Ovary (tissue), 9 donors: Measurements from ENCODE around the gene PIGL. TPM values are rescaled to one million over a fixed set of nuclear protein-coding genes. Genes with fewer than 3 reads are reported as not detected.

ENCODE experiments used
- DNase-seq, 5 donors: peaks; one replicate each; pipeline ENCODE4 v3.0.0-alpha.2; 2019 to 2020
- H3K27ac ChIP-seq, 2 donors: fragments of 200-600 bp; one replicate each; pipeline versions ENCODE4 v1.5.1 to v1.8.0; 2019 to 2022
- H3K27me3 ChIP-seq: fragments of 200-600 bp; one replicate; pipeline ENCODE4 v1.8.0; 2022
- H3K36me3 ChIP-seq: fragments of 200-600 bp; sonication (generic); one replicate; pipeline ENCODE4 v1.5.1; 2019
- H3K4me1 ChIP-seq: one replicate; pipeline ENCODE4 v1.8.1; 2013; ENCODE audit warnings: mild to moderate bottlenecking, moderate library complexity; ENCODE audit not compliant: insufficient read depth
- H3K4me3 ChIP-seq: fragments of 200-600 bp; sonication (generic); one replicate; pipeline ENCODE4 v1.5.1; 2017
- H3K9me3 ChIP-seq, 2 donors: fragments of 200-600 bp in 1 of 2; sonication (generic) in 1 of 2; one replicate each; pipeline versions ENCODE4 v1.5.1 to v1.8.1; 2013 to 2019; ENCODE audit warnings: mild to moderate bottlenecking in 1 of 2, moderate library complexity in 1 of 2
- EP300 ChIP-seq: sonication (generic); formaldehyde crosslinking; IDR thresholded peaks from one replicate; pipeline ENCODE4 v1.6.1; 2017; ENCODE audit warnings: antibody characterized with exemption
- POLR2A ChIP-seq: fragments of 450-650 bp; IDR thresholded peaks from one replicate; pipeline ENCODE4 v1.6.1; 2017; ENCODE audit warnings: antibody characterized with exemption, mild to moderate bottlenecking, moderate library complexity
- WGBS, 3 donors: extraction: QIAGEN DNeasy Blood & Tissue Kit in 1 of 3; methylation state at CpG; one replicate each; pipeline versions ENCODE4 v1.1.5 to v1.1.7; 2013 to 2017; 5-methylcytosine and 5-hydroxymethylcytosine counted together
- intact Hi-C, 4 donors: fragments of 100-400 bp; cut with DNase I; formaldehyde crosslinking; loops; one replicate each; pipeline versions ENCODE4 v1.11.0 to v1.15.1; 2022 to 2023
- polyA plus RNA-seq, 2 donors: library from polyadenylated mRNA; stranded (reverse); fragments of 200-250 nt in 1 of 2; fragments of 350-450 nt in 1 of 2; fragmentation: Illumina TruSeq in 1 of 2; extraction: RNeasy Lipid Tissue Mini Kit (QIAGEN cat#74804) in 1 of 2; gene quantifications; one replicate each; pipeline ENCODE4 v1.2.3, GENCODE V29; 2013 to 2014
- total RNA-seq, 7 donors: library from RNA; depleted of rRNA in 2 of 7; stranded (reverse); fragments of >200 nt in 2 of 7; fragmentation: NEBNext Ultra II Directional in 3 of 7; extraction: Animal tissue kit (Norgen Biotek cat#: 25700) in 3 of 7; gene quantifications; one replicate each; pipeline versions ENCODE4 v1.1.0 to v1.2.4, GENCODE V29; 2016 to 2023
- TF ChIP-seq, protein P1 (sequence below), 3 donors: fragments of 450-650 bp in 2 of 3; fragments of 200-600 bp in 1 of 3; IDR thresholded peaks; one replicate each; pipeline versions ENCODE4 v1.5.1 to v1.8.0; 2016 to 2022; ENCODE audit warnings: antibody characterized with exemption in 3 of 3, mild to moderate bottlenecking in 1 of 3
- donor health status: DM: no; HTN: no; CAD: no; lungs with moderate emphysema.
- donor health status: DM: no; HTN: no; CAD: no.
- donor health status: Bipolar disorder and iron deficiency.
- donor health status: DM: yes; HTN: yes; CAD: no.
- donor health status: DM: no; HTN: no; CAD: no.
- donor health status: DM: yes; HTN: yes; CAD: no.

The PIGL gene
- total and polyA plus RNA-seq, 9 donors, result 16.1 to 45.2 (median 34.8) TPM

DNA sequence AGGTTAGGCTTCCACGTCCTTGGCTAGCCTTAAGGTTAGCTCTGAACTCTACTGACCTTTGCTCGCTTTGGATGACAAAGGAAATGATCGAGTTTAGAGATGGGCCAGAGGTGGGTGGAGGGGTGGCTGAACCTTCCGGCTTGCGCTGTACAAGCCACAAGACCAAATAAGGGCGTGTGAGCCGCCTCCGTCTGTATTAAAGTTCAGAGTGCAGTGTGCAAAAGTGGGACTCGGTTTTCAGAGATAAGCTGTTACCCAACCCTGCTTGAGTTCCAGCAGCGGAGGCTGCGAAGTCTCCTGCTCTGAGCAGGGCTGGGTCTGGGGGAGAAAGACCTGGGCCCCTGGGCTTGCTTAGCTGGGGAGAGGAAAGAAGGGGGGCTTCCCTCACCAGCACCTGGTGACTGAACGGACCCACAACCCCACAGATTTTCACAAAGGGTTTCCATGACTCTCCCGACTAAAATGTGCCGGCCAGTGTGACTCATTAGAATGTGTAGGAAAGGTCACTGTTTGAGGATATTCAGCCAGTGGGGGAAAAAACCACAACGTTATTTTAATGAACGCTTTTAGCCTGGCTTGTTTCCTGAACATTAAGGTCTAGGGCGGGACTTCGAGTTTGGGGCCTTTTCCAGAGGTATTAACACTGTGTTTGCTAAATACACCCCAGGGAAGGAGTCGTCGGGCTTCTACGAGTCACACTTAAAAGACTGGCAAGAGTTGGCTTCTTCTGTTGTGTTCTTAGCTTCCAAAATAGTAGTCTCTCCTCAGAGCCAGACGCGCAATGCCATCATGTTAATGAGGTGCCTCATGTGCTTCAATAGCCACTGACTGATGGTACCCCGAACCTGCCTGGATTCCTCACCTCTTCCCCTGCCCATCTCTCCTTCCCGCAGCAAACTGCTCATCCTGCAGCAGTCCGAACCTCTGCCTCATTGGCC is 69.3 kb downstream of the PIGL start:
- peaks cover 16% of the 10 kb centered on the region for H3K4me1 ChIP-seq
- TF ChIP-seq EP300 (peak; percentile 23), POLR2A (peak; percentile 49)
- TF ChIP-seq, protein P1, sequence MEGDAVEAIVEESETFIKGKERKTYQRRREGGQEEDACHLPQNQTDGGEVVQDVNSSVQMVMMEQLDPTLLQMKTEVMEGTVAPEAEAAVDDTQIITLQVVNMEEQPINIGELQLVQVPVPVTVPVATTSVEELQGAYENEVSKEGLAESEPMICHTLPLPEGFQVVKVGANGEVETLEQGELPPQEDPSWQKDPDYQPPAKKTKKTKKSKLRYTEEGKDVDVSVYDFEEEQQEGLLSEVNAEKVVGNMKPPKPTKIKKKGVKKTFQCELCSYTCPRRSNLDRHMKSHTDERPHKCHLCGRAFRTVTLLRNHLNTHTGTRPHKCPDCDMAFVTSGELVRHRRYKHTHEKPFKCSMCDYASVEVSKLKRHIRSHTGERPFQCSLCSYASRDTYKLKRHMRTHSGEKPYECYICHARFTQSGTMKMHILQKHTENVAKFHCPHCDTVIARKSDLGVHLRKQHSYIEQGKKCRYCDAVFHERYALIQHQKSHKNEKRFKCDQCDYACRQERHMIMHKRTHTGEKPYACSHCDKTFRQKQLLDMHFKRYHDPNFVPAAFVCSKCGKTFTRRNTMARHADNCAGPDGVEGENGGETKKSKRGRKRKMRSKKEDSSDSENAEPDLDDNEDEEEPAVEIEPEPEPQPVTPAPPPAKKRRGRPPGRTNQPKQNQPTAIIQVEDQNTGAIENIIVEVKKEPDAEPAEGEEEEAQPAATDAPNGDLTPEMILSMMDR (IDR thresholded peaks at IDR 0.05), result peak in 1 of 3 donors; percentile 47
- WGBS, 3 donors, result 5 to 9% (median 8%) methylated on average over 26 of the region's 26 CpGs
- H3K4me3 ChIP-seq, result peak overlapping the region; percentile 21
- peak overlapping the region; percentile 82 to 93 for H3K27ac ChIP-seq
- intact Hi-C loops, result loop anchor here in 2 of 4 donors (1.0 to 10.0 kb wide), 3 partner anchors 69 to 71 kb away; partner anchors contain the start of genes NCOR1 (in 2 of the 2), CENPV (in 1 of the 2) and PIGL (in 1 of the 2)
- DNase-seq, result peak; percentile 80 to 86 (median 86)
- H3K36me3 ChIP-seq, result no peaks in the 10 kb centered on the region
- no peaks in the 10 kb centered on the region for H3K9me3 ChIP-seq
- no peaks in the 10 kb centered on the region for H3K27me3 ChIP-seq

DNA sequence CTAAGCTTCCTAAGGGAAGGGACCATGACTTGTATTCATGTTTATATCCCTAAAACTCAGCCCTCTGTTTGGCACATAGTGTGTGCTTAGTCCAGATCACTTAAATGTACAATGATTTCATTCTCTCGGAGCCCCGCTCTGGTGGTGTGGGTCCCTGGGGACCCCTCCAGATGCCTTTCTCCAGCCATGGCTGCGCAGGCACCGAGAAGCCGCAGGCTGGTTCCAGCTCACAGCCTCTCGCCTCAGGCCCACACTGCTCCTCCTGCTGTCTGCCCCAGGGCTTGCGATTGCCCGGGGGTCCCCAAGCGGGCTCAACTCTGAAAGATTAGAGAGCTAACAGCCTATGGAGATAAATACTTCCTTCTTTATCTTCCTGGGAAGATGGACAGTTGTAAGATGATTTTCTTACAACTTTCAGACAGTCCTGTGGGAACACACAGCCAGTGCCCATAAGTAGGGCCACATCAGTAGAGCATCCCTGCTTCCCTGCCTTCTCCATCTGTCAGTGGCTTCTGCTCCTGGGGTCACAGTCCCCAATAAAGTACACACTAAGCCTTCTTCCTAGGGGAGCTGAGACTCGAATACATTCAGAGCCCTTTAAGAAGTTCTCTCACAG is 70.0 kb downstream of the PIGL start:
- Histone ChIP-seq H3K36me3 (no peaks in the 10 kb centered on the region), H3K4me3 (no peak overlapping the region), H3K4me1 (peaks cover 16% of the 10 kb centered on the region), H3K27me3 (no peaks in the 10 kb centered on the region), H3K9me3 (no peaks in the 10 kb centered on the region), H3K27ac (peak overlapping the region; percentile 82 to 93)
- TF ChIP-seq, protein P1 (IDR thresholded peaks at IDR 0.05), result no peak
- TF ChIP-seq POLR2A (no peak), EP300 (no peak)
- intact Hi-C loops, result loop anchor here in 2 of 4 donors (1.0 to 10.0 kb wide), 3 partner anchors 68 to 72 kb away; partner anchors contain the start of genes NCOR1 (in 2 of the 2), CENPV (in 1 of the 2) and PIGL (in 1 of the 2)
- peak; percentile 22 to 55 (median 29) for DNase-seq
- WGBS, 3 donors, result 35 to 63% (median 56%) methylated on average over 10 of the region's 10 CpGs

DNA sequence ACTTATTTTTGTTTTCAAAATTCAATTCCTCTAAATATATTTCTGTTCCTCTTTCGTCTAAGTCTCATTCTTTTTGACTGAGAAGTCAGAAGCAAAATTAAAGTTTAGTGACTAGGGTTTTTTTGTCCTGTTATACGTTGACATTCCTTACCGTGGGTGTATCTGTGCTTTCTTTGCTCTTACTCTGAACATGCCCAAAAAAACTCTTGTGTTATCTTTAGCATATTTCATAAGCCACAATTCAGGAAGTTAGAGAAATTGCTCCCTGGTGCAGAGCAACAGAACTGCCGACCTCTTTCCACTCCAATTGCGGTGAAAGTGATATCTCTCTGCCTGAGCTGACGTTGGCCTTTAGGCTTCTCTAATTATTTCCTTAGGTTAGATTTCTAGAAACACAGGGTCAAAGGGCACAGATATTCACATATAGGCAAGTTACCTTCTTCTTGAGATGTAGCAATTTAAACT is 70.6 kb downstream of the PIGL start:
- Histone ChIP-seq H3K4me3 (no peak overlapping the region), H3K4me1 (peaks cover 16% of the 10 kb centered on the region), H3K36me3 (no peaks in the 10 kb centered on the region), H3K9me3 (no peaks in the 10 kb centered on the region), H3K27ac (peak overlapping the region; percentile 82 to 93), H3K27me3 (no peaks in the 10 kb centered on the region)
- no peak for TF ChIP-seq POLR2A
- TF ChIP-seq, protein P1 (IDR thresholded peaks at IDR 0.05), result no peak
- TF ChIP-seq EP300, result no peak
- intact Hi-C loops, result loop anchor here in 2 of 4 donors (5.0 to 10.0 kb wide), 2 partner anchors 67 to 70 kb away; partner anchors contain the start of genes CENPV (in 1 of the 2), NCOR1 (in 1 of the 2) and PIGL (in 1 of the 2)
- WGBS, 3 donors, result 3 to 5% (median 3%) methylated on average over 6 of the region's 6 CpGs
- DNase-seq, result peak in 1 of 5 donors; percentile 32
